Measurements from ENCODE around the gene P2RY8. TPM values are rescaled to one million over a fixed set of nuclear protein-coding genes. Genes with fewer than 3 reads are reported as not detected.

P2RY8 gene
- total RNA-seq, 3 donors from 2014 or later = 0.87 to 2.0 (median 2.0) TPM

GRCh38 chrX:1535241-1536041, 1.5 kb downstream of the P2RY8 start:
- H3K4me1 ChIP-seq (ENCODE audit: low read depth) = no peaks in the 10 kb centered on the region
- intact Hi-C loops (cut with DNase I, micrococcal nuclease) = no loop called here
- DNase-seq (peak in 1 of 3 donors; percentile 47), ATAC-seq (peak; percentile 32)
- no peaks in the 10 kb centered on the region for H3K36me3 ChIP-seq (ENCODE audit: low read depth)
- TF ChIP-seq CTCF (IDR thresholded peaks at IDR 0.05) = no peak
- no peaks in the 10 kb centered on the region for H3K9me3 ChIP-seq
- H3K4me3 ChIP-seq = no peak overlapping the region

- ATAC-seq (peak; percentile 9), DNase-seq (no peak)
- TF ChIP-seq CTCF (IDR thresholded peaks at IDR 0.05) = no peak
Measured at GRCh38 chrX:1534301-1535168, 2.5 kb downstream of the P2RY8 start.

GRCh38 chrX:1533058-1533457, 3.9 kb downstream of the P2RY8 start:
- H3K9me3 ChIP-seq = no peaks in the 10 kb centered on the region
- intact Hi-C loops (cut with DNase I, micrococcal nuclease) = no loop called here

More at GRCh38 chrX:1534301-1535168, 2.5 kb downstream of the P2RY8 start:
- H3K9me3 ChIP-seq = no peaks in the 10 kb centered on the region
- no peaks in the 10 kb centered on the region for H3K36me3 ChIP-seq (ENCODE audit: low read depth)
- H3K4me3 ChIP-seq = no peak overlapping the region
- intact Hi-C loops (cut with DNase I, micrococcal nuclease) = no loop called here
- no peaks in the 10 kb centered on the region for H3K4me1 ChIP-seq (ENCODE audit: low read depth)

GRCh38 chrX:1531096-1531890, 5.7 kb downstream of the P2RY8 start:
- no peak for TF ChIP-seq CTCF (IDR thresholded peaks at IDR 0.05)
- ATAC-seq = no peak
- intact Hi-C loops (cut with DNase I, micrococcal nuclease) = no loop called here
- Histone ChIP-seq H3K4me1 (ENCODE audit: low read depth) (no peaks in the 10 kb centered on the region), H3K36me3 (ENCODE audit: low read depth) (no peaks in the 10 kb centered on the region), H3K9me3 (peaks cover 3% of the 10 kb centered on the region), H3K4me3 (no peak overlapping the region)
- no peak for DNase-seq

More at GRCh38 chrX:1533058-1533457, 3.9 kb downstream of the P2RY8 start:
- H3K4me3 ChIP-seq = no peak overlapping the region
- no peak for TF ChIP-seq CTCF (IDR thresholded peaks at IDR 0.05)
- H3K4me1 ChIP-seq (ENCODE audit: low read depth) = no peaks in the 10 kb centered on the region
- H3K36me3 ChIP-seq (ENCODE audit: low read depth) = no peaks in the 10 kb centered on the region
- DNase-seq (no peak), ATAC-seq (no peak)

- ATAC-seq (no peak), DNase-seq (no peak)
- no peaks in the 10 kb centered on the region for H3K4me1 ChIP-seq (ENCODE audit: low read depth)
- no peaks in the 10 kb centered on the region for H3K36me3 ChIP-seq (ENCODE audit: low read depth)
- no peak overlapping the region for H3K4me3 ChIP-seq
- intact Hi-C loops (cut with DNase I, micrococcal nuclease) = no loop called here
- no peak for TF ChIP-seq CTCF (IDR thresholded peaks at IDR 0.05)
- peaks cover 5% of the 10 kb centered on the region for H3K9me3 ChIP-seq
Measured at GRCh38 chrX:1529756-1530155, 7.2 kb downstream of the P2RY8 start.

All from mucosa of descending colon (tissue), 3 donors.